Fibroblast of pulmonary artery (primary cell): ENCODE measurements around the gene SYNGR2.

Experiments used
- DNase-seq: peaks from one replicate; pipeline ENCODE4 v3.0.0-alpha.2; 2010; ENCODE audit warnings: low read depth
- H3K4me3 ChIP-seq: replicated peaks from 2 replicates; pipeline ENCODE4 v1.5.1; 2011; ENCODE audit warnings: low read depth, mild to moderate bottlenecking, control low read depth, low read length, moderate library complexity
- CTCF ChIP-seq: IDR thresholded peaks from 2 replicates; pipeline ENCODE4 v1.5.1; 2011; ENCODE audit warnings: mild to moderate bottlenecking, control low read depth, low read length, inconsistent platforms; ENCODE audit errors: missing control alignments

SYNGR2 gene

GRCh38 chr17:78144736-78145641 lies 23.4 kb upstream of the SYNGR2 start:
- DNase-seq = no peak
- TF ChIP-seq CTCF = no peak
- H3K4me3 ChIP-seq = no peak overlapping the region

- DNase-seq = no peak
- no peak overlapping the region for H3K4me3 ChIP-seq
- TF ChIP-seq CTCF = no peak
Observed at GRCh38 chr17:78146471-78146869, 21.9 kb upstream of the SYNGR2 start.

GRCh38 chr17:78146881-78147280 lies 21.5 kb upstream of the SYNGR2 start:
- no peak for DNase-seq
- H3K4me3 ChIP-seq = no peak overlapping the region
- no peak for TF ChIP-seq CTCF

- H3K4me3 ChIP-seq = no peak overlapping the region
- TF ChIP-seq CTCF = no peak
- no peak for DNase-seq
Observed at GRCh38 chr17:78147315-78147998, 20.9 kb upstream of the SYNGR2 start.

- no peak for DNase-seq
- TF ChIP-seq CTCF = no peak
- no peak overlapping the region for H3K4me3 ChIP-seq
Observed at GRCh38 chr17:78148286-78149016, 19.9 kb upstream of the SYNGR2 start.

- TF ChIP-seq CTCF = no peak
- no peak for DNase-seq
- no peak overlapping the region for H3K4me3 ChIP-seq
Observed at GRCh38 chr17:78151514-78152008, 16.8 kb upstream of the SYNGR2 start.
